GM23338 (cell line): Measurements from ENCODE around the gene INTS13.

Experiments
- EZH2 ChIP-seq: fragments of 200-600 bp; sonication (generic); IDR thresholded peaks from one replicate; pipeline ENCODE4 v1.8.0; 2017; ENCODE audit warnings: antibody characterized with exemption, mild to moderate bottlenecking, low read depth; ENCODE audit not compliant: unreplicated experiment
- NANOG ChIP-seq: IDR thresholded peaks from 2 replicates; pipeline ENCODE4 v1.6.1; 2016; ENCODE audit warnings: antibody characterized with exemption, borderline replicate concordance
- POLR2AphosphoS5 ChIP-seq: IDR thresholded peaks from 2 replicates; pipeline ENCODE4 v1.6.1; 2016; ENCODE audit warnings: antibody characterized with exemption, low read depth
- ZNF114 ChIP-seq: fragments of 250-450 bp; sonication (Bioruptor Pico); IDR thresholded peaks from 2 replicates; pipeline ENCODE4 v1.5.0; 2020; ENCODE audit warnings: mild to moderate bottlenecking, moderate library complexity
- ZNF331 ChIP-seq: fragments of 250-450 bp; sonication (Bioruptor Pico); IDR thresholded peaks from 2 replicates; pipeline ENCODE4 v1.5.0; 2020; ENCODE audit warnings: low read depth, mild to moderate bottlenecking, moderate library complexity
- TF ChIP-seq, protein P1 (sequence below), 2 experiments: fragments of 200-600 bp in 1 of 2; sonication (generic) in 1 of 2; conservative IDR thresholded peaks; 2 replicates each; pipeline versions ENCODE4 v1.5.1 to v1.6.1; 2016 to 2017; ENCODE audit warnings: antibody characterized with exemption in 2 of 2, low read depth in 2 of 2, mild to moderate bottlenecking in 2 of 2, moderate library complexity in 1 of 2

DNA sequence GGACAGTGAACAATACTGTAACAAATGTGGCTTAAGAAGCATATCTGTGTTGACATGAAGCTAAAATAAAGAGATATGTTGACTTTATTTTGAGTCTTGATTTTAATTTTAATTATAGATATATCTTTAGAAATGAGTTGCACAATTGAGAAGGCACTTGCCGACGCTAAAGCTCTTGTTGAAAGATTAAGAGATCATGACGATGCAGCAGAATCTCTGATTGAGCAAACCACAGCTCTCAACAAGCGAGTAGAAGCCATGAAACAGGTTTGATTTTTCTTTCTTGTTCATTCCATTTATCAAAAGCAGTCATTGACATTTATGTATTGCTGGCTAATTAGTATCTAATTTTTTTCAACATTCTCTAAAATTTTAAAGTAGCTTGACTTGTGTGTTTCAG lies 16.2 kb upstream of the INTS13 start:
- TF ChIP-seq, protein P1, sequence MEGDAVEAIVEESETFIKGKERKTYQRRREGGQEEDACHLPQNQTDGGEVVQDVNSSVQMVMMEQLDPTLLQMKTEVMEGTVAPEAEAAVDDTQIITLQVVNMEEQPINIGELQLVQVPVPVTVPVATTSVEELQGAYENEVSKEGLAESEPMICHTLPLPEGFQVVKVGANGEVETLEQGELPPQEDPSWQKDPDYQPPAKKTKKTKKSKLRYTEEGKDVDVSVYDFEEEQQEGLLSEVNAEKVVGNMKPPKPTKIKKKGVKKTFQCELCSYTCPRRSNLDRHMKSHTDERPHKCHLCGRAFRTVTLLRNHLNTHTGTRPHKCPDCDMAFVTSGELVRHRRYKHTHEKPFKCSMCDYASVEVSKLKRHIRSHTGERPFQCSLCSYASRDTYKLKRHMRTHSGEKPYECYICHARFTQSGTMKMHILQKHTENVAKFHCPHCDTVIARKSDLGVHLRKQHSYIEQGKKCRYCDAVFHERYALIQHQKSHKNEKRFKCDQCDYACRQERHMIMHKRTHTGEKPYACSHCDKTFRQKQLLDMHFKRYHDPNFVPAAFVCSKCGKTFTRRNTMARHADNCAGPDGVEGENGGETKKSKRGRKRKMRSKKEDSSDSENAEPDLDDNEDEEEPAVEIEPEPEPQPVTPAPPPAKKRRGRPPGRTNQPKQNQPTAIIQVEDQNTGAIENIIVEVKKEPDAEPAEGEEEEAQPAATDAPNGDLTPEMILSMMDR (conservative IDR thresholded peaks at IDR 0.05; ENCODE audit: low read depth in 2 of 2) = no peak
- TF ChIP-seq POLR2AphosphoS5 (no peak), EZH2 (no peak), NANOG (no peak), ZNF114 (CRISPR knock-in tag) (no peak), ZNF331 (no peak)
